GM23248 (cell line): ENCODE data around the gene RHO. TPM values are rescaled to one million over a fixed set of nuclear protein-coding genes. Genes with fewer than 3 reads are reported as not detected.
"Not testable (repeated sequence)": the region's sequence is repeated elsewhere in the genome, so short reads cannot be mapped to it uniquely, and the experiment has no call there.

ENCODE experiments used
- DNase-seq: peaks from one replicate; pipeline ENCODE4 v3.0.0-alpha.2; 2015
- H2AFZ ChIP-seq: fragments of 200-600 bp; sonication (generic); 2 replicates; pipeline ENCODE4 v1.6.1; 2016; ENCODE audit warnings: antibody characterized with exemption
- H3F3A ChIP-seq: fragments of 200-600 bp; sonication (generic); 2 replicates; pipeline ENCODE4 v1.6.1; 2016; ENCODE audit warnings: mild to moderate bottlenecking, antibody characterized with exemption, mixed run types; ENCODE audit not compliant: insufficient read depth
- H3K27ac ChIP-seq: fragments of 200-600 bp; sonication (generic); 2 replicates; pipeline ENCODE4 v1.5.1; 2016; ENCODE audit warnings: mild to moderate bottlenecking
- H3K27me3 ChIP-seq: fragments of 200-600 bp; sonication (generic); replicated peaks from 2 replicates; pipeline ENCODE4 v1.6.1; 2016; ENCODE audit warnings: mild to moderate bottlenecking; ENCODE audit not compliant: insufficient read depth
- H3K36me3 ChIP-seq: fragments of 200-600 bp; sonication (generic); 2 replicates; pipeline ENCODE4 v1.6.1; 2016; ENCODE audit warnings: low read depth, mild to moderate bottlenecking
- H3K4me1 ChIP-seq: fragments of 200-600 bp; sonication (generic); 2 replicates; pipeline ENCODE4 v1.6.1; 2016; ENCODE audit warnings: mild to moderate bottlenecking; ENCODE audit not compliant: insufficient read depth
- H3K4me2 ChIP-seq: fragments of 200-600 bp; sonication (generic); one replicate; pipeline ENCODE4 v1.6.1; 2016; ENCODE audit warnings: mild to moderate bottlenecking; ENCODE audit not compliant: unreplicated experiment
- H3K4me3 ChIP-seq: fragments of 200-600 bp; sonication (generic); 2 replicates; pipeline ENCODE4 v1.5.1; 2016; ENCODE audit warnings: mild to moderate bottlenecking
- H3K79me2 ChIP-seq: fragments of 200-600 bp; sonication (generic); 2 replicates; pipeline ENCODE4 v1.6.1; 2016; ENCODE audit warnings: mild to moderate bottlenecking; ENCODE audit not compliant: insufficient read depth
- H3K9ac ChIP-seq: fragments of 200-600 bp; sonication (generic); 2 replicates; pipeline ENCODE4 v1.6.1; 2016; ENCODE audit warnings: mild to moderate bottlenecking
- H3K9me2 ChIP-seq: fragments of 200-600 bp; sonication (generic); 2 replicates; pipeline ENCODE4 v1.6.1; 2016; ENCODE audit warnings: mixed run types, mild to moderate bottlenecking, moderate library complexity; ENCODE audit not compliant: insufficient read depth
- H3K9me3 ChIP-seq: fragments of 200-600 bp; sonication (generic); one replicate; pipeline ENCODE4 v1.6.1; 2017; ENCODE audit warnings: low read depth
- H4K20me1 ChIP-seq: fragments of 200-600 bp; sonication (generic); 2 replicates; pipeline ENCODE4 v1.6.0; 2016; ENCODE audit not compliant: insufficient read depth
- EZH2 ChIP-seq: fragments of 200-600 bp; sonication (generic); IDR thresholded peaks from 2 replicates; pipeline ENCODE4 v1.6.1; 2018; ENCODE audit warnings: antibody characterized with exemption, mild to moderate bottlenecking; ENCODE audit not compliant: insufficient read depth, poor library complexity, severe bottlenecking
- EZH2phosphoT487 ChIP-seq: fragments of 200-600 bp; sonication (generic); IDR thresholded peaks from 2 replicates; pipeline ENCODE4 v1.6.1; 2018; ENCODE audit warnings: antibody characterized with exemption, moderate library complexity, mild to moderate bottlenecking, low read depth; ENCODE audit not compliant: insufficient read depth
- whole genome bisulfite sequencing, 2 experiments: methylation state at CpG; one replicate each; pipeline ENCODE4 v1.1.6; 2015 to 2017; ENCODE audit warnings: low lambda C conversion rate in 2 of 2, low coverage in 1 of 2; ENCODE audit errors: missing lambda C conversion rate in 2 of 2; 5-methylcytosine and 5-hydroxymethylcytosine counted together
- in situ Hi-C: fragments of 300-500 bp; cut with MboI; formaldehyde crosslinking; loops from 2 replicates; pipeline ENCODE4 v1.15.0; 2020
- polyA plus RNA-seq: library from polyadenylated mRNA; unstranded; fragments of >200 nt; fragmentation: Nextera tagmentation; extraction: Ambion mirVana; gene quantifications from 2 replicates; pipeline ENCODE4 v1.2.1, GENCODE V29; 2016
- total RNA-seq: library from RNA; depleted of rRNA; stranded (reverse); fragments of >200 nt; shearing (Covaris generic); gene quantifications from 2 replicates; pipeline ENCODE4 v1.2.3, GENCODE V29; 2014

Gene RHO
- total and polyA plus RNA-seq, 2 experiments from 2014 or later = not detected

GRCh38 chr3:129487183-129487867, 41.1 kb upstream of the RHO start:
- H3K9me3 ChIP-seq = no peaks in the 10 kb centered on the region
- H3K27me3 ChIP-seq = no peaks in the 10 kb centered on the region
- no peak for TF ChIP-seq EZH2
- TF ChIP-seq EZH2phosphoT487 = no peak
- H3F3A ChIP-seq = peaks cover 45% of the 10 kb centered on the region
- no peaks in the 10 kb centered on the region for H3K79me2 ChIP-seq
- H2AFZ ChIP-seq = no peak overlapping the region
- in situ Hi-C loops = loop anchor here (25.0 kb wide), 1 partner anchor 325 kb away; no protein-coding TSS in a partner anchor
- H3K4me3 ChIP-seq = no peak overlapping the region
- no peak for DNase-seq
- H4K20me1 ChIP-seq = no peaks in the 10 kb centered on the region
- peaks cover 39% of the 10 kb centered on the region for H3K4me1 ChIP-seq
- 90 to 91% methylated on average over 13 of the region's 13 CpGs for WGBS, 2 experiments
- peak overlapping the region; percentile 75 for H3K9ac ChIP-seq
- H3K27ac ChIP-seq = peak overlapping the region; percentile 97
- no peaks in the 10 kb centered on the region for H3K9me2 ChIP-seq
- H3K36me3 ChIP-seq = no peaks in the 10 kb centered on the region
- peak overlapping the region; percentile 79 for H3K4me2 ChIP-seq

GRCh38 chr3:129487868-129488335, 40.5 kb upstream of the RHO start:
- not testable (repeated sequence) for H3K4me2 ChIP-seq, H3K27me3 ChIP-seq, H3K4me3 ChIP-seq, H2AFZ ChIP-seq, H3K9me3 ChIP-seq, DNase-seq, H3K9me2 ChIP-seq, H3K36me3 ChIP-seq, H3K79me2 ChIP-seq, H4K20me1 ChIP-seq
- Histone ChIP-seq H3K9ac (peak overlapping the region; percentile 75; the same call in 1 of the 2 replicates), H3F3A (peaks cover 42% of the 10 kb centered on the region), H3K27ac (peak overlapping the region; percentile 97; the same call in 1 of the 2 replicates), H3K4me1 (peaks cover 33% of the 10 kb centered on the region)
- 84% methylated on average over 4 of the region's 4 CpGs for WGBS, 2 experiments
- in situ Hi-C loops = loop anchor here (25.0 kb wide), 1 partner anchor 324 kb away; no protein-coding TSS in a partner anchor

- H3K4me3 ChIP-seq, H3K27me3 ChIP-seq, H4K20me1 ChIP-seq, H2AFZ ChIP-seq, H3K9me3 ChIP-seq, H3K4me2 ChIP-seq, H3K36me3 ChIP-seq, H3K9me2 ChIP-seq, H3K27ac ChIP-seq, H3K79me2 ChIP-seq, H3K9ac ChIP-seq, DNase-seq: not testable (repeated sequence)
- H3K4me1 ChIP-seq = peaks cover 32% of the 10 kb centered on the region
- peaks cover 42% of the 10 kb centered on the region for H3F3A ChIP-seq
- WGBS, 2 experiments = 86 to 88% methylated on average over 10 of the region's 10 CpGs
- in situ Hi-C loops = loop anchor here (25.0 kb wide), 1 partner anchor 323 kb away; no protein-coding TSS in a partner anchor
Measured at GRCh38 chr3:129489258-129489657, 39.2 kb upstream of the RHO start.

GRCh38 chr3:129490273-129490675, 38.2 kb upstream of the RHO start:
- H3K4me1 ChIP-seq = peaks cover 37% of the 10 kb centered on the region
- peak overlapping the region; percentile 59 for H3K9ac ChIP-seq
- TF ChIP-seq EZH2phosphoT487 = no peak
- no peak for TF ChIP-seq EZH2
- no peak overlapping the region for H2AFZ ChIP-seq
- H3K36me3 ChIP-seq = no peaks in the 10 kb centered on the region
- no peaks in the 10 kb centered on the region for H3K9me2 ChIP-seq
- DNase-seq = peak; percentile 98
- H3K9me3 ChIP-seq = no peaks in the 10 kb centered on the region
- H3K27ac ChIP-seq = peak overlapping the region; percentile 71
- in situ Hi-C loops = loop anchor here (10.0 to 25.0 kb wide), 2 partner anchors 115 to 322 kb away; partner anchors contain the start of gene PLXND1
- H3K79me2 ChIP-seq = no peaks in the 10 kb centered on the region
- peaks cover 42% of the 10 kb centered on the region for H3F3A ChIP-seq
- H3K27me3 ChIP-seq = no peaks in the 10 kb centered on the region
- H4K20me1 ChIP-seq = no peaks in the 10 kb centered on the region
- H3K4me3 ChIP-seq = no peak overlapping the region
- 15 to 16% methylated on average over 5 of the region's 5 CpGs for WGBS, 2 experiments
- H3K4me2 ChIP-seq = no peak overlapping the region

GRCh38 chr3:129491077-129491476, 37.4 kb upstream of the RHO start:
- H3K4me1 ChIP-seq = peaks cover 37% of the 10 kb centered on the region
- H3K4me2 ChIP-seq, H3K27me3 ChIP-seq, H3K79me2 ChIP-seq, DNase-seq, H3K36me3 ChIP-seq, H3K9me3 ChIP-seq, H3K9me2 ChIP-seq, H2AFZ ChIP-seq, H3K4me3 ChIP-seq, H3K27ac ChIP-seq, H4K20me1 ChIP-seq: not testable (repeated sequence)
- H3K9ac ChIP-seq = peak overlapping the region; percentile 59; the same call in 1 of the 2 replicates
- 90 to 94% methylated on average over 4 of the region's 4 CpGs for WGBS, 2 experiments
- in situ Hi-C loops = loop anchor here (10.0 to 25.0 kb wide), 2 partner anchors 114 to 321 kb away; partner anchors contain the start of gene PLXND1
- H3F3A ChIP-seq = peaks cover 40% of the 10 kb centered on the region
